SH-SY5Y (cell line): ENCODE measurements around the gene ATP5F1E.

Experiments used
- GATA2 ChIP-seq: IDR thresholded peaks from 2 replicates; pipeline ENCODE4 v1.6.1; 2011; ENCODE audit warnings: mild to moderate bottlenecking, low read depth, low read length
- GATA3 ChIP-seq: IDR thresholded peaks from 2 replicates; pipeline ENCODE4 v1.6.1; 2011; ENCODE audit warnings: low read depth, mild to moderate bottlenecking, low read length, moderate library complexity

DNA sequence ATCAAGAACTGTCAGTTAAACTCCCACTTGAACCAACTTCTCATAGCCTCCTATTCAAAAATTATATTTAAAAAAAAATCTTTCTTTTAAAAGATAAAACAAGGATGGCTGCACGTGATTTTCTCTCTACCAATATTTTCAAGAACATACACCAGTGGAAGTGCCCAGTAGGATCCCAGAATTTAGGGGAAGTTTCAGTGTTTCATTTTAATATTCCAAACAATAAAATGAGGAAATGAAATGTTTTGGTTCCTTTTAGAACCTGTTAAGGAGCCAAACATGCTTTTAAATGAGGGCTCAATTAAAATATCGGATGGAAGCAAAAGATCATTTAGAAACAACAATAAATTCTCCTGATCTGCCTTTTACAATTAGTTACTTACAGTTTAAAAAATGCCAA, 36.9 kb upstream of the ATP5F1E start:
- TF ChIP-seq GATA2: no peak
- no peak for TF ChIP-seq GATA3
